Suprapubic skin (tissue), 4 donors: Measurements from ENCODE around the gene EBF4. TPM values are rescaled to one million over a fixed set of nuclear protein-coding genes. Genes with fewer than 3 reads are reported as not detected.
"Not testable (repeated sequence)": the region's sequence is repeated elsewhere in the genome, so short reads cannot be mapped to it uniquely, and the experiment has no call there.

Experiments used
- DNase-seq, 2 donors: peaks; one replicate each; pipeline ENCODE4 v3.0.0-alpha.2; 2019; ENCODE audit warnings: low spot score in 2 of 2
- H3K27ac ChIP-seq: fragments of 200-600 bp; sonication (generic); one replicate; pipeline ENCODE4 v1.5.1; 2019
- H3K27me3 ChIP-seq: fragments of 200-600 bp; sonication (generic); one replicate; pipeline ENCODE4 v1.5.1; 2019
- H3K36me3 ChIP-seq: fragments of 200-600 bp; sonication (generic); one replicate; pipeline ENCODE4 v1.5.1; 2019
- H3K4me1 ChIP-seq: fragments of 200-600 bp; sonication (generic); one replicate; pipeline ENCODE4 v1.5.1; 2019
- H3K4me3 ChIP-seq: fragments of 200-600 bp; sonication (generic); one replicate; pipeline ENCODE4 v1.5.1; 2019; ENCODE audit warnings: mild to moderate bottlenecking
- H3K9me3 ChIP-seq: fragments of 200-600 bp; sonication (generic); one replicate; pipeline ENCODE4 v1.5.1; 2019
- CTCF ChIP-seq, 2 donors: fragments of 200-600 bp in 1 of 2; fragments of 450-650 bp in 1 of 2; sonication (generic) in 1 of 2; IDR thresholded peaks; one replicate each; pipeline ENCODE4 v1.5.1; 2016 to 2019; ENCODE audit warnings: antibody characterized with exemption in 2 of 2, mild to moderate bottlenecking in 1 of 2, moderate library complexity in 1 of 2
- EP300 ChIP-seq: sonication (generic); formaldehyde crosslinking; IDR thresholded peaks from one replicate; pipeline ENCODE4 v1.6.1; 2017; ENCODE audit warnings: antibody characterized with exemption
- POLR2A ChIP-seq, 2 donors: fragments of 450-650 bp; IDR thresholded peaks; one replicate each; pipeline ENCODE4 v1.6.1; 2017; ENCODE audit warnings: antibody characterized with exemption in 2 of 2, mild to moderate bottlenecking in 2 of 2, moderate library complexity in 2 of 2
- POLR2AphosphoS5 ChIP-seq, 3 donors: sonication (generic); formaldehyde crosslinking; IDR thresholded peaks; one replicate each; pipeline ENCODE4 v1.6.1; 2017; ENCODE audit warnings: antibody characterized with exemption in 3 of 3
- WGBS: methylation state at CpG from one replicate; pipeline ENCODE4 v1.1.5; 2018; 5-methylcytosine and 5-hydroxymethylcytosine counted together
- total RNA-seq, 4 donors: library from RNA; depleted of rRNA; stranded (reverse); fragments of >200 nt; gene quantifications; one replicate each; pipeline ENCODE4 v1.1.0, GENCODE V29; 2016

EBF4 gene
- total RNA-seq, 4 donors from 2014 or later = 5.9 to 12.6 (median 6.3) TPM

- Histone ChIP-seq H3K4me3 (no peak overlapping the region), H3K4me1 (peaks cover 15% of the 10 kb centered on the region), H3K27ac (no peak overlapping the region), H3K27me3 (peaks cover 28% of the 10 kb centered on the region), H3K9me3 (no peaks in the 10 kb centered on the region), H3K36me3 (no peaks in the 10 kb centered on the region)
- WGBS = 29% methylated on average over 4 of the region's 5 CpGs
- no peak for TF ChIP-seq POLR2AphosphoS5 (IDR thresholded peaks at IDR 0.05)
- no peak for TF ChIP-seq POLR2A (IDR thresholded peaks at IDR 0.05)
- TF ChIP-seq CTCF (IDR thresholded peaks at IDR 0.05) = no peak
- no peak for TF ChIP-seq EP300
- no peak for DNase-seq
Measured at GRCh38 chr20:2768632-2769015, 76.0 kb downstream of the EBF4 start.

DNA sequence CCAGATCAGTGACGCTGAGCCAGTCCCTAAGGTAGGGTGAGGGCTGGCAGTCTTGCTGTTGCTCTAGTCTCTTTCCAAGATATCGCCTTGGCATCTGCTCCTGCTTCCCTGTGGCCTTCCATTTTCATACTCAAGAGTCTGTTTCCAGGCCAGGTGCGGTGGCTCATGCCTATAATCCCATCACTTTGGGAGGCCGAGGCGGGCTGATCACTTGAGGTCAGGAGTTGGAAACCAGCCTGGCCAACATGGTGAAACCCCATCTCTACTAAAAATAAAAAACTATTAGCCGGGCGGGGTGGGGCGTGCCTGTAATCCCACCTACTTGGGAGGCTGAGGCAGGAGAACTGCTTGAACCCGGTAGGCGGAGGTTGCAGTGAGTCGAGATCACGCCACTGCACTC lies 77.5 kb downstream of the EBF4 start:
- peaks cover 25% of the 10 kb centered on the region for H3K27me3 ChIP-seq
- H3K27ac ChIP-seq, DNase-seq, H3K4me3 ChIP-seq, H3K36me3 ChIP-seq, H3K9me3 ChIP-seq: not testable (repeated sequence)
- WGBS = 91% methylated on average over 12 of the region's 12 CpGs
- peaks cover 15% of the 10 kb centered on the region for H3K4me1 ChIP-seq

DNA sequence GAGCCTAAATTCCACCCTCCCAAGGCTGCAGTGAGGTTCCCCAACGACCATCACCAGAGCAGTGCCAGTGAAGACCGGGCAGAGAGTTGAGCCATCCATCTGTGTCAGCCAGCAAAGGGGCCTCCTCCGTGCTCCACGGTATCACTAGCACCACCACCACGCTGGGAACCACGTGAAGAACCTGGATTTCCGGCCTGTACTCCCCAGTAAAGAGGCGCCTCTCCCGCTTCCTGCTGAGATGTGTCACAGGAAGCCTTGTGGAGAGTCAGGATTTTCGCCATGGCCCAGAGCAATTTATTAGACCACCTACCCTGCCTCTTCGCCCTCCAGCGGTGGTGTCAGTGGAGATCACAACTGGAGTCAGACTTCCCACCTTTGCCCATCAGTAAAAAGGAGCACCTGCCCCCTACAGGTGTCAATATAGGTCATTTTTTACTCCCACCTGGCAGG lies 79.1 kb downstream of the EBF4 start:
- 79% methylated on average over 3 of the region's 12 CpGs for WGBS
- no peak overlapping the region for H3K27ac ChIP-seq

GRCh38 chr20:2773812-2774211 lies 81.2 kb downstream of the EBF4 start:
- Histone ChIP-seq H3K4me1 (peaks cover 3% of the 10 kb centered on the region), H3K27ac (no peak overlapping the region), H3K4me3 (no peak overlapping the region), H3K27me3 (peaks cover 18% of the 10 kb centered on the region), H3K9me3 (no peaks in the 10 kb centered on the region), H3K36me3 (no peaks in the 10 kb centered on the region)
- DNase-seq = peak in 1 of 2 donors; percentile 21
- no peak for TF ChIP-seq POLR2A (IDR thresholded peaks at IDR 0.05)
- no peak for TF ChIP-seq POLR2AphosphoS5 (IDR thresholded peaks at IDR 0.05)
- TF ChIP-seq CTCF (IDR thresholded peaks at IDR 0.05) = no peak
- TF ChIP-seq EP300 = no peak
- 83% methylated on average over 9 of the region's 9 CpGs for WGBS

More for the DNA sequence above, 79.1 kb downstream of the EBF4 start:
- TF ChIP-seq POLR2A (IDR thresholded peaks at IDR 0.05) (no peak), EP300 (no peak), CTCF (IDR thresholded peaks at IDR 0.05) (no peak), POLR2AphosphoS5 (IDR thresholded peaks at IDR 0.05) (no peak)
- Histone ChIP-seq H3K4me1 (peaks cover 15% of the 10 kb centered on the region), H3K9me3 (no peaks in the 10 kb centered on the region), H3K4me3 (no peak overlapping the region), H3K36me3 (no peaks in the 10 kb centered on the region), H3K27me3 (peaks cover 24% of the 10 kb centered on the region)
- no peak for DNase-seq

- peaks cover 3% of the 10 kb centered on the region for H3K4me1 ChIP-seq
- no peak overlapping the region for H3K4me3 ChIP-seq
- no peaks in the 10 kb centered on the region for H3K36me3 ChIP-seq
- WGBS = 75% methylated on average over 3 of the region's 3 CpGs
- H3K9me3 ChIP-seq = no peaks in the 10 kb centered on the region
- peaks cover 17% of the 10 kb centered on the region for H3K27me3 ChIP-seq
- TF ChIP-seq CTCF (IDR thresholded peaks at IDR 0.05) (no peak), POLR2A (IDR thresholded peaks at IDR 0.05) (no peak), EP300 (no peak), POLR2AphosphoS5 (IDR thresholded peaks at IDR 0.05) (no peak)
- no peak for DNase-seq
- H3K27ac ChIP-seq = no peak overlapping the region
Measured at GRCh38 chr20:2775139-2775538, 82.6 kb downstream of the EBF4 start.
